Heart left ventricle (tissue), 16 donors: ENCODE measurements around the gene CFAP69. TPM values are rescaled to one million over a fixed set of nuclear protein-coding genes. Genes with fewer than 3 reads are reported as not detected.

ENCODE experiments used
- ATAC-seq, 4 donors: fragments of 200-7000 bp; cut with Tn5 transposase; one replicate each; pipeline ENCODE4 v1.9.1; 2020 to 2022; ENCODE audit warnings: moderate library complexity in 4 of 4, mild to moderate bottlenecking in 3 of 4, moderate number of reproducible peaks in 1 of 4
- DNase-seq, 5 donors: peaks; one replicate each; pipeline ENCODE4 v3.0.0-alpha.2; 2020
- H3K27ac ChIP-seq, 12 donors: fragments of 200-600 bp; sonication (generic) in 4 of 12; one replicate each; pipeline versions ENCODE4 v1.5.0 to v1.8.0; 2016 to 2022; ENCODE audit warnings: mild to moderate bottlenecking in 2 of 12
- H3K27me3 ChIP-seq, 9 donors: fragments of 200-600 bp; sonication (generic) in 2 of 9; one replicate each; pipeline versions ENCODE4 v1.5.1 to v1.8.0; 2016 to 2022; ENCODE audit warnings: mild to moderate bottlenecking in 3 of 9
- H3K36me3 ChIP-seq, 9 donors: fragments of 200-600 bp; sonication (generic) in 2 of 9; one replicate each; pipeline versions ENCODE4 v1.5.0 to v1.8.0; 2018 to 2022; ENCODE audit warnings: mild to moderate bottlenecking in 2 of 9
- H3K4me1 ChIP-seq, 12 donors: fragments of 200-600 bp; sonication (generic) in 4 of 12; one replicate each; pipeline versions ENCODE4 v1.5.0 to v1.8.0; 2016 to 2022; ENCODE audit warnings: mild to moderate bottlenecking in 3 of 12
- H3K4me3 ChIP-seq, 12 donors: fragments of 200-600 bp; sonication (generic) in 4 of 12; one replicate each; pipeline versions ENCODE4 v1.5.0 to v1.8.0; 2017 to 2022; ENCODE audit warnings: mild to moderate bottlenecking in 9 of 12, moderate library complexity in 4 of 12
- H3K9me3 ChIP-seq, 12 donors: fragments of 200-600 bp; sonication (generic) in 4 of 12; one replicate each; pipeline versions ENCODE4 v1.5.0 to v1.8.0; 2016 to 2022; ENCODE audit warnings: mild to moderate bottlenecking in 1 of 12
- CTCF ChIP-seq, 12 donors: fragments of 200-600 bp; sonication (generic) in 4 of 12; IDR thresholded peaks; one replicate each; pipeline versions ENCODE4 v1.5.0 to v1.8.0; 2018 to 2022; ENCODE audit warnings: antibody characterized with exemption in 12 of 12, mild to moderate bottlenecking in 5 of 12
- POLR2A ChIP-seq, 2 donors: fragments of 450-650 bp; IDR thresholded peaks; one replicate each; pipeline ENCODE4 v1.6.1; 2017; ENCODE audit warnings: antibody characterized with exemption in 2 of 2, mild to moderate bottlenecking in 2 of 2, moderate library complexity in 2 of 2
- WGBS, 4 donors: extraction: QIAGEN DNeasy Blood & Tissue Kit in 2 of 4; methylation state at CpG; one replicate each; pipeline versions ENCODE4 v1.1.5 to v1.1.7; 2013 to 2018; 5-methylcytosine and 5-hydroxymethylcytosine counted together
- intact Hi-C, 10 donors: fragments of 100-400 bp; cut with DNase I; formaldehyde crosslinking; loops; one replicate each; pipeline versions ENCODE4 v1.11.1 to v1.14.2; 2022
- polyA plus RNA-seq, 2 donors: library from polyadenylated mRNA; stranded (reverse); fragments of 200-250 nt; gene quantifications; one replicate each; pipeline ENCODE4 v1.2.3, GENCODE V29; 2013
- total RNA-seq, 9 donors: library from RNA; depleted of rRNA in 2 of 9; stranded (reverse); fragments of >200 nt in 2 of 9; fragmentation: NEBNext Ultra II Directional in 3 of 9; extraction: Animal tissue kit (Norgen Biotek cat#: 25700) in 3 of 9; gene quantifications; one replicate each; pipeline versions ENCODE4 v1.1.0 to v1.2.4, GENCODE V29; 2016 to 2023
- donor health status: ischemic (EF 13 %, LVEDD 7.1; RV severe dilation, severe dysfunction).
- donor health status: healthy with polysubstance abuse.
- donor health status: DM: no; HTN: yes; CAD: no.
- donor health status: DM: no; HTN: no; CAD: no.
- donor health status: ischemic (EF 25% LVEDD 6.9; RV normal size, moderate dysfunction).
- donor health status: ischemic (EF 25% LVEDD 5.7; RV mildly dilated, moderate dysfunction).
- donor health status: healthy.
- donor health status: DM: yes; HTN: yes; CAD: no.
- donor health status: ischemic (EF 35%, LVEDD 5.7; RV mildly dilated, moderate dysfunction).
- donor health status: nonischemic (EF 11% LVEDD 7.7; RV severe dilation, severe dysfunction).
- donor health status: DM: yes; HTN: yes; CAD: no.
- donor health status: PGD.
- donor health status: ischemic (EF 29% LVEDD 5.4; RV normal size, mild dysfunction).
- donor health status: nonischemic (EF 23%, LVEDD 6.1; RV moderate dilation, normal function).

CFAP69 gene
- total and polyA plus RNA-seq, 11 donors: 1.0 to 4.5 (median 2.6) TPM

GRCh38 chr7:90320014-90320413, 75.0 kb downstream of the CFAP69 start:
- peaks cover 0 to 69% (median 38%) of the 10 kb centered on the region in 9 donors for H3K27me3 ChIP-seq
- DNase-seq: no peak
- no peak overlapping the region for H3K27ac ChIP-seq
- H3K9me3 ChIP-seq: no peaks in the 10 kb centered on the region
- WGBS, 4 donors: 78 to 84% (median 80%) methylated on average over 7 of the region's 7 CpGs
- ATAC-seq: no peak
- intact Hi-C loops: no loop called here
- H3K4me1 ChIP-seq: peaks cover 0 to 9% (median 0%) of the 10 kb centered on the region in 12 donors
- H3K36me3 ChIP-seq: no peaks in the 10 kb centered on the region
- TF ChIP-seq CTCF (IDR thresholded peaks at IDR 0.05) (no peak), POLR2A (IDR thresholded peaks at IDR 0.05) (no peak)
- H3K4me3 ChIP-seq: no peak overlapping the region

GRCh38 chr7:90320418-90320800, 75.4 kb downstream of the CFAP69 start:
- Histone ChIP-seq H3K27me3 (peaks cover 0 to 70% (median 38%) of the 10 kb centered on the region in 9 donors), H3K4me3 (peak overlapping the region in 2 of 12 donors; percentile 3 to 33), H3K27ac (no peak overlapping the region), H3K4me1 (peaks cover 0 to 9% (median 0%) of the 10 kb centered on the region in 12 donors), H3K36me3 (no peaks in the 10 kb centered on the region), H3K9me3 (no peaks in the 10 kb centered on the region)
- intact Hi-C loops: no loop called here
- ATAC-seq (no peak), DNase-seq (no peak)
- WGBS, 4 donors: 40 to 48% (median 42%) methylated on average over 7 of the region's 7 CpGs
- TF ChIP-seq CTCF (IDR thresholded peaks at IDR 0.05): no peak
- TF ChIP-seq POLR2A (IDR thresholded peaks at IDR 0.05): no peak

GRCh38 chr7:90320801-90321494, 76.0 kb downstream of the CFAP69 start, which contains the start of gene FAM237B:
FAM237B (minus strand) TSS chr7:90321304; CDS start chr7:90319748, 1,556 bp downstream.
- ATAC-seq (peak in 2 of 4 donors; percentile 53), DNase-seq (peak in 1 of 5 donors; percentile 62)
- Histone ChIP-seq H3K4me1 (peaks cover 0 to 9% (median 0%) of the 10 kb centered on the region in 12 donors), H3K4me3 (peak within 1 kb of the TSS in 10 of 12 donors; percentile 3 to 33 (median 26)), H3K36me3 (no peaks in the 10 kb centered on the region), H3K27ac (no peak within 1 kb of the TSS), H3K27me3 (peaks cover 0 to 70% (median 38%) of the 10 kb centered on the region in 9 donors), H3K9me3 (no peaks in the 10 kb centered on the region)
- 1 to 2% (median 2%) methylated on average over 42 to 62 of the region's 62 CpGs for WGBS, 4 donors
- TF ChIP-seq POLR2A (IDR thresholded peaks at IDR 0.05) (no peak), CTCF (IDR thresholded peaks at IDR 0.05) (no peak)
- intact Hi-C loops: no loop called here

GRCh38 chr7:90322837-90323236, 77.9 kb downstream of the CFAP69 start:
- no peaks in the 10 kb centered on the region for H3K36me3 ChIP-seq
- DNase-seq (no peak), ATAC-seq (no peak)
- TF ChIP-seq CTCF (IDR thresholded peaks at IDR 0.05) (no peak), POLR2A (IDR thresholded peaks at IDR 0.05) (no peak)
- H3K9me3 ChIP-seq: no peaks in the 10 kb centered on the region
- no peak overlapping the region for H3K27ac ChIP-seq
- intact Hi-C loops: no loop called here
- peaks cover 0 to 74% (median 40%) of the 10 kb centered on the region in 9 donors for H3K27me3 ChIP-seq
- peaks cover 0 to 9% (median 0%) of the 10 kb centered on the region in 12 donors for H3K4me1 ChIP-seq
- no peak overlapping the region for H3K4me3 ChIP-seq
